Activated CD4-positive, alpha-beta memory T cell treated with anti-CD3 and anti-CD28 coated beads, Interleukin-2, amount 10 ng/mL, durations not matched to agents 7 days and 5 days (primary cell): Measurements from ENCODE around the gene C22orf42. TPM values are rescaled to one million over a fixed set of nuclear protein-coding genes. Genes with fewer than 3 reads are reported as not detected.
A peak's percentile ranks its signal among the peaks of the same experiment; 100 is the strongest.

ENCODE experiments used
- CTCF ChIA-PET: fragments of 350-600 bp; sonication (Branson Sonifier 250); formaldehyde crosslinking; loops from one replicate; lab custom pipeline; 2021; ENCODE audit warnings: antibody characterized with exemption, inconsistent platforms; lab: Charles Lee
- POLR2A ChIA-PET: fragments of 350-600 bp; sonication (Branson Sonifier 250); formaldehyde crosslinking; loops from one replicate; lab custom pipeline; 2021; ENCODE audit warnings: antibody characterized with exemption; lab: Charles Lee
- DNase-seq: peaks from one replicate; pipeline ENCODE4 v3.0.0-alpha.2; 2020
- H3K27ac Mint-ChIP-seq: one replicate; pipeline ENCODE4 v1.8.0; 2021; ENCODE audit warnings: mild to moderate bottlenecking, mixed read lengths
- H3K27me3 Mint-ChIP-seq: one replicate; pipeline ENCODE4 v1.8.0; 2021; ENCODE audit warnings: mixed read lengths
- H3K36me3 Mint-ChIP-seq: one replicate; pipeline ENCODE4 v1.8.0; 2021; ENCODE audit warnings: low read depth, mixed read lengths
- H3K4me1 Mint-ChIP-seq: one replicate; pipeline ENCODE4 v1.8.0; 2021; ENCODE audit warnings: mixed read lengths
- H3K4me3 Mint-ChIP-seq: one replicate; pipeline ENCODE4 v1.8.0; 2021; ENCODE audit warnings: mild to moderate bottlenecking, mixed read lengths
- H3K9me3 Mint-ChIP-seq: one replicate; pipeline ENCODE4 v1.8.0; 2021; ENCODE audit warnings: mixed read lengths
- total RNA-seq, 2 experiments: library from RNA; stranded (reverse); gene quantifications; one replicate each; pipeline ENCODE4 v1.2.3, GENCODE V29; 2021

The C22orf42 gene
- total RNA-seq, 2 experiments from 2014 or later: not detected

GRCh38 chr22:32120603-32121002 is 38.5 kb downstream of the C22orf42 start:
- Mint-ChIP-seq H3K4me1 (peaks cover 12% of the 10 kb centered on the region), H3K27me3 (peaks cover 9% of the 10 kb centered on the region), H3K9me3 (no peaks in the 10 kb centered on the region), H3K36me3 (no peaks in the 10 kb centered on the region), H3K27ac (no peak overlapping the region), H3K4me3 (no peak overlapping the region)
- ChIA-PET POLR2A (no interaction called here), CTCF (no interaction called here)
- DNase-seq: no peak

- CTCF ChIA-PET: no interaction called here
- Mint-ChIP-seq H3K9me3 (no peaks in the 10 kb centered on the region), H3K4me1 (peaks cover 4% of the 10 kb centered on the region), H3K27ac (no peak overlapping the region), H3K4me3 (no peak overlapping the region), H3K27me3 (peaks cover 12% of the 10 kb centered on the region), H3K36me3 (no peaks in the 10 kb centered on the region)
- DNase-seq: no peak
- POLR2A ChIA-PET: no interaction called here
These were observed 39.4 kb downstream of the C22orf42 start for GRCh38 chr22:32119568-32120235.

GRCh38 chr22:32112380-32112779 is 46.7 kb downstream of the C22orf42 start:
- H3K27ac Mint-ChIP-seq: no peak overlapping the region
- no peaks in the 10 kb centered on the region for H3K9me3 Mint-ChIP-seq
- H3K27me3 Mint-ChIP-seq: peaks cover 30% of the 10 kb centered on the region
- POLR2A ChIA-PET: no interaction called here
- H3K4me1 Mint-ChIP-seq: no peaks in the 10 kb centered on the region
- no peak overlapping the region for H3K4me3 Mint-ChIP-seq
- H3K36me3 Mint-ChIP-seq: no peaks in the 10 kb centered on the region
- CTCF ChIA-PET: no interaction called here
- DNase-seq: no peak

- peak; percentile 44 for DNase-seq
- no peaks in the 10 kb centered on the region for H3K4me1 Mint-ChIP-seq
- POLR2A ChIA-PET: no interaction called here
These were observed 52.2 kb downstream of the C22orf42 start for GRCh38 chr22:32106930-32107329.

GRCh38 chr22:32103658-32104315 is 55.3 kb downstream of the C22orf42 start:
- no peaks in the 10 kb centered on the region for H3K36me3 Mint-ChIP-seq
- no peaks in the 10 kb centered on the region for H3K4me1 Mint-ChIP-seq
- no peak for DNase-seq
- POLR2A ChIA-PET: no interaction called here
- H3K27me3 Mint-ChIP-seq: peaks cover 47% of the 10 kb centered on the region
- no peak overlapping the region for H3K27ac Mint-ChIP-seq
- CTCF ChIA-PET: interaction anchor here (1.0 kb wide), 1 partner anchor 365 kb away, joined by 3 read pairs; no protein-coding TSS in a partner anchor
- no peak overlapping the region for H3K4me3 Mint-ChIP-seq
- no peaks in the 10 kb centered on the region for H3K9me3 Mint-ChIP-seq

More at GRCh38 chr22:32106930-32107329, 52.2 kb downstream of the C22orf42 start:
- no peaks in the 10 kb centered on the region for H3K9me3 Mint-ChIP-seq
- peaks cover 46% of the 10 kb centered on the region for H3K27me3 Mint-ChIP-seq
- H3K36me3 Mint-ChIP-seq: no peaks in the 10 kb centered on the region
- CTCF ChIA-PET: interaction anchor here (0.9 kb wide), 1 partner anchor 160 kb away, joined by 5 read pairs; no protein-coding TSS in a partner anchor
- no peak overlapping the region for H3K27ac Mint-ChIP-seq
- no peak overlapping the region for H3K4me3 Mint-ChIP-seq

- Mint-ChIP-seq H3K36me3 (no peaks in the 10 kb centered on the region), H3K27ac (no peak overlapping the region), H3K4me3 (no peak overlapping the region), H3K27me3 (peaks cover 37% of the 10 kb centered on the region), H3K4me1 (no peaks in the 10 kb centered on the region), H3K9me3 (no peaks in the 10 kb centered on the region)
- CTCF ChIA-PET: no interaction called here
- DNase-seq: no peak
- POLR2A ChIA-PET: no interaction called here
These were observed 58.4 kb downstream of the C22orf42 start for GRCh38 chr22:32100711-32101110.

Other genes starting within 250 kb of the C22orf42 start
- 100 to 1,000 TPM; 203 to 211 TPM for gene YWHAH, start 214.8 kb downstream of the C22orf42 start, total RNA-seq
- not detected for gene SLC5A1, start 116.0 kb downstream of the C22orf42 start, total RNA-seq
- 1 to 10 TPM; 2.0 to 2.8 TPM for gene RFPL2, start 45.8 kb upstream of the C22orf42 start, total RNA-seq
- gene SLC5A4, start 96.0 kb upstream of the C22orf42 start, total RNA-seq: not detected
- gene RFPL3, start 198.6 kb upstream of the C22orf42 start, total RNA-seq: not detected